Heart left ventricle (tissue), 13 donors: Measurements from ENCODE around the gene ZNF516.

Source experiments
- POLR2A ChIP-seq, 2 donors: fragments of 450-650 bp; IDR thresholded peaks; one replicate each; pipeline ENCODE4 v1.6.1; 2017; ENCODE audit warnings: antibody characterized with exemption in 2 of 2, mild to moderate bottlenecking in 2 of 2, moderate library complexity in 2 of 2
- TF ChIP-seq, protein P1 (sequence below), 12 donors: fragments of 200-600 bp; sonication (generic) in 4 of 12; IDR thresholded peaks; one replicate each; pipeline versions ENCODE4 v1.5.0 to v1.8.0; 2018 to 2022; ENCODE audit warnings: antibody characterized with exemption in 12 of 12, mild to moderate bottlenecking in 5 of 12
- donor health status: ischemic (EF 13 %, LVEDD 7.1; RV severe dilation, severe dysfunction).
- donor health status: DM: no; HTN: yes; CAD: no.
- donor health status: DM: no; HTN: no; CAD: no.
- donor health status: ischemic (EF 25% LVEDD 6.9; RV normal size, moderate dysfunction).
- donor health status: ischemic (EF 25% LVEDD 5.7; RV mildly dilated, moderate dysfunction).
- donor health status: ischemic (EF 35%, LVEDD 5.7; RV mildly dilated, moderate dysfunction).
- donor health status: nonischemic (EF 11% LVEDD 7.7; RV severe dilation, severe dysfunction).
- donor health status: DM: yes; HTN: yes; CAD: no.
- donor health status: PGD.
- donor health status: ischemic (EF 29% LVEDD 5.4; RV normal size, mild dysfunction).
- donor health status: nonischemic (EF 23%, LVEDD 6.1; RV moderate dilation, normal function).

DNA sequence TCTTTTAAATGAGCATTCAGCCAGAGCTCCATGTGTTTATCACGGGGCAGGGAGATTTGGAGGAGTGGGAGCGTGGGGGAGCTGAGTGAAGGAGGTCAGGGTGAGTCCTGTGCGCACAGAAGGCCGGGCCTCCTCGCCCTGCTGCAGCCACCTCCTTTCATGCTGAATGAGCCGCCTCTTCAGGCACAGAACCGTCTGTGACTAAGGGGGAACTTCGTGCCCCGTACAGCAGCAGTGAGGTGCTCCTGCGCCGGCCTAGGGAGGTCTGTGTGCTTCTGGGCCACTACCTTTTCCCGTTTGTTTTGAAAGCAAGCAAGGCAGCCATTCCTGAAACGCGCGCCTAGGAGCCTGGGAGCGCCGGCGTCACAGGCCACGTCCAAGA, 27.1 kb upstream of the ZNF516 start:
- TF ChIP-seq, protein P1, sequence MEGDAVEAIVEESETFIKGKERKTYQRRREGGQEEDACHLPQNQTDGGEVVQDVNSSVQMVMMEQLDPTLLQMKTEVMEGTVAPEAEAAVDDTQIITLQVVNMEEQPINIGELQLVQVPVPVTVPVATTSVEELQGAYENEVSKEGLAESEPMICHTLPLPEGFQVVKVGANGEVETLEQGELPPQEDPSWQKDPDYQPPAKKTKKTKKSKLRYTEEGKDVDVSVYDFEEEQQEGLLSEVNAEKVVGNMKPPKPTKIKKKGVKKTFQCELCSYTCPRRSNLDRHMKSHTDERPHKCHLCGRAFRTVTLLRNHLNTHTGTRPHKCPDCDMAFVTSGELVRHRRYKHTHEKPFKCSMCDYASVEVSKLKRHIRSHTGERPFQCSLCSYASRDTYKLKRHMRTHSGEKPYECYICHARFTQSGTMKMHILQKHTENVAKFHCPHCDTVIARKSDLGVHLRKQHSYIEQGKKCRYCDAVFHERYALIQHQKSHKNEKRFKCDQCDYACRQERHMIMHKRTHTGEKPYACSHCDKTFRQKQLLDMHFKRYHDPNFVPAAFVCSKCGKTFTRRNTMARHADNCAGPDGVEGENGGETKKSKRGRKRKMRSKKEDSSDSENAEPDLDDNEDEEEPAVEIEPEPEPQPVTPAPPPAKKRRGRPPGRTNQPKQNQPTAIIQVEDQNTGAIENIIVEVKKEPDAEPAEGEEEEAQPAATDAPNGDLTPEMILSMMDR (IDR thresholded peaks at IDR 0.05), result no peak
- TF ChIP-seq POLR2A (IDR thresholded peaks at IDR 0.05), result no peak
